HG02623 (cell line): ENCODE data around the gene NCOA5.

Experiments
- ATAC-seq: cut with Tn5 transposase; IDR thresholded peaks from one replicate; pipeline ENCODE4 v1.9.1; 2021; ENCODE audit warnings: moderate library complexity; ENCODE audit not compliant: unreplicated experiment

NCOA5 gene

GRCh38 chr20:46020555-46020954 lies 69.2 kb downstream of the NCOA5 start:
- no peak for ATAC-seq

GRCh38 chr20:46018611-46019010 lies 71.2 kb downstream of the NCOA5 start:
- no peak for ATAC-seq

GRCh38 chr20:46018112-46018511 lies 71.7 kb downstream of the NCOA5 start:
- no peak for ATAC-seq

- ATAC-seq, result no peak
Observed at GRCh38 chr20:46017272-46017671, 72.5 kb downstream of the NCOA5 start.

- no peak for ATAC-seq
Observed at GRCh38 chr20:46014517-46015396, 75.0 kb downstream of the NCOA5 start.

GRCh38 chr20:46013829-46014516 lies 75.8 kb downstream of the NCOA5 start:
- ATAC-seq, result no peak

GRCh38 chr20:46013322-46013828 lies 76.4 kb downstream of the NCOA5 start:
- ATAC-seq, result no peak

GRCh38 chr20:46012921-46013320 lies 76.8 kb downstream of the NCOA5 start:
- ATAC-seq, result no peak

- ATAC-seq, result no peak
Observed at GRCh38 chr20:46011631-46012482, 77.9 kb downstream of the NCOA5 start.
